MCF 10A (cell line): ENCODE results near the gene HIGD1A. TPM values are rescaled to one million over a fixed set of nuclear protein-coding genes. Genes with fewer than 3 reads are reported as not detected.
A peak's percentile ranks its signal among the peaks of the same experiment; 100 is the strongest.

ENCODE experiments used
- BruUV-seq: library from RNA; stranded (reverse); fragments of 400-500 nt; replicated peaks from 2 replicates; lab custom pipeline; 2021; lab: Mats Ljungman, UMichigan
- CTCF ChIA-PET: fragments of 300-600 bp; sonication (Branson Sonifier 250); formaldehyde crosslinking; extraction: SDS; loops from one replicate; lab custom pipeline; 2021; ENCODE audit warnings: antibody characterized with exemption, inconsistent platforms; lab: Yijun Ruan, JAX
- POLR2A ChIA-PET: fragments of 300-600, 350-650 bp; sonication (Branson Sonifier 250); formaldehyde crosslinking; extraction: SDS; loops from one replicate; lab custom pipeline; 2020; ENCODE audit warnings: antibody characterized with exemption, inconsistent platforms; lab: Yijun Ruan, JAX
- DNase-seq: peaks from one replicate; pipeline ENCODE4 v3.0.0-alpha.2; 2018; ENCODE audit not compliant: unreplicated experiment
- H3K27ac Mint-ChIP-seq: one replicate; pipeline ENCODE4 v1.8.0; 2022; ENCODE audit warnings: mild to moderate bottlenecking, low read depth, mixed read lengths; ENCODE audit not compliant: unreplicated experiment
- H3K27me3 Mint-ChIP-seq: one replicate; pipeline ENCODE4 v1.8.0; 2022; ENCODE audit warnings: mixed read lengths; ENCODE audit not compliant: insufficient read depth, unreplicated experiment
- H3K36me3 Mint-ChIP-seq: one replicate; pipeline ENCODE4 v1.8.0; 2022; ENCODE audit warnings: mild to moderate bottlenecking, moderate library complexity, mixed read lengths; ENCODE audit not compliant: insufficient read depth, unreplicated experiment
- H3K4me1 Mint-ChIP-seq: one replicate; pipeline ENCODE4 v1.8.0; 2022; ENCODE audit warnings: mixed read lengths; ENCODE audit not compliant: insufficient read depth, unreplicated experiment
- H3K4me3 Mint-ChIP-seq: one replicate; pipeline ENCODE4 v1.8.0; 2022; ENCODE audit warnings: mild to moderate bottlenecking, moderate library complexity, mixed read lengths; ENCODE audit not compliant: unreplicated experiment
- H3K9me3 Mint-ChIP-seq: one replicate; pipeline ENCODE4 v1.8.0; 2022; ENCODE audit warnings: mixed read lengths; ENCODE audit not compliant: unreplicated experiment
- intact Hi-C: fragments of 100-400 bp; cut with micrococcal nuclease; formaldehyde crosslinking; loops from 2 replicates; pipeline ENCODE4 v1.14.1; 2022
- total RNA-seq: library from RNA; stranded (reverse); gene quantifications from 2 replicates; pipeline ENCODE4 v1.2.3, GENCODE V29; 2022
- TF ChIP-seq, protein P1 (sequence below): fragments of 200-600 bp; IDR thresholded peaks from one replicate; pipeline ENCODE4 v1.8.0; 2022; ENCODE audit warnings: antibody characterized with exemption, mild to moderate bottlenecking; ENCODE audit not compliant: unreplicated experiment

The HIGD1A gene
- total RNA-seq, 1 experiment from 2014 or later = 140 TPM

DNA sequence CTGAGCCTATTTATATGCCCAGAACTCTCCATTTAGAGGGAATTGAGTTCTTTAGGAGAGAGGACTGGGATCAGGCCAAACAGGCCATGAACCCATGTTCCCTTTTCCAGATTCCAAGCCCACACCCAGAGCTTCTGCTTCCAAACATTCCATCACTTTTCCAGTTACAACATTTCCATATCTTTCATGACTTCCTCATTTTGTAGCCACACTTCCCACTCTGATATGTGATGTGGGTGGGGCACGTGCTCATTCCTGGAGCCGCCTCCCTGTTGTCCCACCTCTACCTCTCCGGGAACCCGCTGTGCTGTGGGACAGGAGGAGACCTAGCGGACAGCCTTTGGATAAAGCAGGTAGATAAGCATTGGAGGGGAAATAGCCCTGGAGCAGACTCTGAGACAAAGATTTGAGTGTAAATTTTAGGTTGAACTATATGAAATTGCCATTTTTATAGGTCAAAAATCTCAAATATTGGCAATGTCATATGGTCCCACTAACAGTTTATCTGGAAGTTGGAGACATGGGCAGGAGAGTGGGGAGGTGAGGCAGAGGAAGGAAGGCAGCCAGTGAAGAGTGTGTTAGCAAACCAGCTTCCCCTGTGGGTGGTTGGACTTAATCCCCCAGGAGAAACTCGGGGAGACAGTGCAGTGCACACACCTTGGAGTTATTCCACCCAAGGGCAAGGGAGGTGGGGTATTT lies 39.6 kb upstream of the HIGD1A start:
- Mint-ChIP-seq H3K27ac (no peak overlapping the region), H3K9me3 (no peaks in the 10 kb centered on the region), H3K4me3 (no peak overlapping the region), H3K27me3 (no peaks in the 10 kb centered on the region), H3K36me3 (no peaks in the 10 kb centered on the region), H3K4me1 (no peaks in the 10 kb centered on the region)
- no TSS peak for BruUV-seq
- CTCF ChIA-PET = interaction anchor here (0.7 kb wide), 1 partner anchor 310 kb away, joined by 3 read pairs; no protein-coding TSS in a partner anchor
- TF ChIP-seq, protein P1, sequence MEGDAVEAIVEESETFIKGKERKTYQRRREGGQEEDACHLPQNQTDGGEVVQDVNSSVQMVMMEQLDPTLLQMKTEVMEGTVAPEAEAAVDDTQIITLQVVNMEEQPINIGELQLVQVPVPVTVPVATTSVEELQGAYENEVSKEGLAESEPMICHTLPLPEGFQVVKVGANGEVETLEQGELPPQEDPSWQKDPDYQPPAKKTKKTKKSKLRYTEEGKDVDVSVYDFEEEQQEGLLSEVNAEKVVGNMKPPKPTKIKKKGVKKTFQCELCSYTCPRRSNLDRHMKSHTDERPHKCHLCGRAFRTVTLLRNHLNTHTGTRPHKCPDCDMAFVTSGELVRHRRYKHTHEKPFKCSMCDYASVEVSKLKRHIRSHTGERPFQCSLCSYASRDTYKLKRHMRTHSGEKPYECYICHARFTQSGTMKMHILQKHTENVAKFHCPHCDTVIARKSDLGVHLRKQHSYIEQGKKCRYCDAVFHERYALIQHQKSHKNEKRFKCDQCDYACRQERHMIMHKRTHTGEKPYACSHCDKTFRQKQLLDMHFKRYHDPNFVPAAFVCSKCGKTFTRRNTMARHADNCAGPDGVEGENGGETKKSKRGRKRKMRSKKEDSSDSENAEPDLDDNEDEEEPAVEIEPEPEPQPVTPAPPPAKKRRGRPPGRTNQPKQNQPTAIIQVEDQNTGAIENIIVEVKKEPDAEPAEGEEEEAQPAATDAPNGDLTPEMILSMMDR = no peak
- POLR2A ChIA-PET = interaction anchor here (0.6 to 1.3 kb wide), 2 partner anchors 40 to 63 kb away, joined by 5 read pairs; partner anchors contain the start of gene HIGD1A
- no peak for DNase-seq
- intact Hi-C loops = no loop called here

DNA sequence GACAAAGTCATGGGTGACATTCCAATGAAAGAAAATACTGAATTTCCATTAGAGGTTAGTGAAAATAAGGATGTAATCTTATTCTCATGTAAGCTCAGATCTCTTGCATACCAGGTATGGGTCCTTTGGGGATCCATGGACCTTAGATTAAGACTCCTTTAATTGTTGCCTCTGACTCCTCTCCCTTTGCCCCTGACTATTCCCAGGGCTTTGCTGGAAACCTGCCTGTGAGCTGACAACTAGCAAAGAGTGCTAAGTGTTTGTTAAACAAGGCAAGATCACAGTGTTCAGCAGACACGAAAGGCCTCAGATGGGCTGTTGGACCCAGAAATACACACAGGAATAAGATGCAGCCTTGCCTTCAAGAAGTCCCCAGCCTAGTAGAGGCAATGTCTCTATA lies 37.0 kb upstream of the HIGD1A start:
- ChIA-PET POLR2A (no interaction called here), CTCF (interaction anchor here (0.7 to 1.2 kb wide), 2 partner anchors 9 to 60 kb away, joined by 3 to 4 read pairs; no protein-coding TSS in a partner anchor)
- H3K36me3 Mint-ChIP-seq = no peaks in the 10 kb centered on the region
- H3K4me3 Mint-ChIP-seq = no peak overlapping the region
- no peaks in the 10 kb centered on the region for H3K9me3 Mint-ChIP-seq
- H3K27me3 Mint-ChIP-seq = no peaks in the 10 kb centered on the region
- no TSS peak for BruUV-seq
- intact Hi-C loops = no loop called here
- DNase-seq = no peak
- no peaks in the 10 kb centered on the region for H3K4me1 Mint-ChIP-seq
- H3K27ac Mint-ChIP-seq = no peak overlapping the region
- TF ChIP-seq, protein P1 = no peak

DNA sequence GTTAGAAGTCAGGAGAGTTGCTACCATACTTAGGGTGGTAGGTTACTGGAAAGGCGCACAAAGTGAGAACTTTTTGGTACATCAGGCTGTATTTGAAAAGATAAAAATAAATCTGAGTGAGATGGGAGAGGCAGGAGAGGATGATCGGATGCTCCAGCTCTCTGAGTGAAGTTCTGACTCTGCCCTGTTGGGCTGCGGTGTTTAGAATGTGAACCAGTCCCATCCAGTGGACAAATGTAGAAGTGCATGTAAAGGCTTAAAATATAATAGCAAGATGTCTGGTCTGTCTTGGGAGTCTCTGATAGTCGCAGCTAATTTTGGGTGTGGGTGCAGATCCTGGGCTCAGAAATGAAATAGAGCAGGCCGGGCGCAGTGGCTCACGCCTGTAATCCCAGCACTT lies 35.3 kb upstream of the HIGD1A start:
- Mint-ChIP-seq H3K4me1 (no peaks in the 10 kb centered on the region), H3K27me3 (no peaks in the 10 kb centered on the region), H3K36me3 (no peaks in the 10 kb centered on the region), H3K27ac (no peak overlapping the region), H3K4me3 (no peak overlapping the region), H3K9me3 (no peaks in the 10 kb centered on the region)
- peak; percentile 69 for DNase-seq
- TF ChIP-seq, protein P1 = peak; percentile 77
- ChIA-PET POLR2A (interaction anchor here (0.7 to 1.9 kb wide), 6 partner anchors 36 to 239 kb away, joined by 3 to 16 read pairs (median 6); partner anchors contain the start of gene NKTR), CTCF (interaction anchor here (0.6 to 2.7 kb wide), 23 partner anchors 10 to 503 kb away, joined by 3 to 57 read pairs (median 5); partner anchors contain the start of gene CYP8B1)
- no TSS peak for BruUV-seq
- intact Hi-C loops = loop anchor here (1.0 to 5.0 kb wide), 2 partner anchors 37 to 58 kb away; partner anchors contain the start of gene HIGD1A

DNA sequence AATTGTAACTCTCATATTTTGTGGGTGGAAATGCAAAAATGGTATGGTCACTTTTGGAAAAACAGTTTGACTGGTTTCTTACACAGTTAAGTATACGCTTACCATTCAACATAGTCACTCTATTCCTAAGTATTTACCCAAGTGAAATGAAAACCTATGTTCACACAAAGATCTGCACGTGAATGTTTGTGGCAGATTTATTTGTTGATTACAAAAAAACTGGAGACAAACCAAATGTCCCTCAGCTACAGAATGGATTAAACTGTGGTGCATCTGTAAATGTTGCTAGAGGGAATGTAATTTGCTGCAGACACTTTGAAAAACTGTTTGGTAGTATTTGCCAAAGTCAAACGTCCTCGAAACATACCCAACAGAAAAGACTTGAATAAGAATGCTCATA lies 34.3 kb upstream of the HIGD1A start:
- H3K36me3 Mint-ChIP-seq = no peaks in the 10 kb centered on the region
- TF ChIP-seq, protein P1 = no peak
- H3K4me3 Mint-ChIP-seq = no peak overlapping the region
- H3K9me3 Mint-ChIP-seq = no peaks in the 10 kb centered on the region
- H3K4me1 Mint-ChIP-seq = no peaks in the 10 kb centered on the region
- H3K27me3 Mint-ChIP-seq = no peaks in the 10 kb centered on the region
- POLR2A ChIA-PET = interaction anchor here (0.6 to 1.9 kb wide), 3 partner anchors 59 to 171 kb away, joined by 3 to 16 read pairs (median 3); no protein-coding TSS in a partner anchor
- no peak overlapping the region for H3K27ac Mint-ChIP-seq
- CTCF ChIA-PET = interaction anchor here (0.6 to 2.7 kb wide), 10 partner anchors 9 to 1141 kb away, joined by 3 to 57 read pairs (median 6); no protein-coding TSS in a partner anchor
- DNase-seq = no peak
- intact Hi-C loops = loop anchor here (5.0 kb wide), 1 partner anchor 36 kb away; the partner anchor contains the start of gene HIGD1A
- no TSS peak for BruUV-seq
